ENCODE measurements around the gene A4GALT. TPM values are rescaled to one million over a fixed set of nuclear protein-coding genes. Genes with fewer than 3 reads are reported as not detected.
A peak's percentile ranks its signal among the peaks of the same experiment; 100 is the strongest.

A4GALT gene
- total and polyA plus RNA-seq, 4 donors: 8.6 to 29.3 (median 24.3) TPM

DNA sequence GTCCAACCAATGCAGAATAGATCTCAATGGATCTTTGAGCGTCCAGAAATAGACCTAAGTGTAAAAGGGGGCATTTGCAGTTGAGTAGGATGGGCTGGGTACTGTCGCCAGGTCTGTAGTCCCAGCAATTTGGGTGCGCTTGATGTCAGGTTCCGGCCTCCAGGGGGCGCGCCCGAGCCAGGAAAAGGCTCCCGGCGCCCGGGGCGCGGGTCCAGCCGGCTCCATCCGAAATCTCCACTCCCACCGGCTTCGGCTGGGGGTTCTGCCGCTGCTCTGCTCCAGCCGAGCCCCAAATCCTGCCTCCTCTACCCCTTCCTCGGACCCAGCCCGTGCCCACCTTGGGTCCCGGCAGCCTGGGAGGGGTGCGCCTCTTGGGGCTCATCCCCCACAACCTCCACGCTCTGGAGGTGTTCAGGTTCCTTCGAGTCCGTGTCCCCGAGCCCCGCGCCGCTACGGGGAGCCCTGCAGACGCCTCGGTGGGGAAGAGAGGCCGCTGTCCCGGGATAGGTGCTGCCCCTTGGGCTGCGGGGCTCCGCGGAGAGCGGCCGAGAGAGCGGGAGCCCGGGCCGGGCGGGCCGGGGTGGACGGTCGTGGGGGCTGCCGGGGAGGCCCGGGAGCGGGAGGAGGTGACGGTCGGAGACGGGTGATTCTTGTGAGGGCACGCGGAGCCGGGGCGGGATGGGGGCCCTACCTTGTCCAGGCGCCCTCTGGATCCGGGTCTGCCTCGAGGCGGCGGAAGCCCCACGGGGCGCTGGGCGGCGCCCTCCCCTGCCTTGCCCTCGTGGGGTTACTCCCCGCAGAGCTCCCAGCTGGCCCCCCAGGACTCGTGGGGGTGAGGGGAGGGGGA lies 58.5 kb downstream of the A4GALT start:
- no peaks in the 10 kb centered on the region for H3K9me3 ChIP-seq (ENCODE audit: control insufficient read depth in 4 of 4, insufficient read depth in 3 of 4, low read length in 3 of 4)
- H3K4me1 ChIP-seq (ENCODE audit: control insufficient read depth in 5 of 5, insufficient read depth in 5 of 5, low read length in 5 of 5): peaks cover 0 to 3% (median 0%) of the 10 kb centered on the region in 5 donors
- DNase-seq (peak; percentile 79 to 86 (median 81)), ATAC-seq (ENCODE audit: insufficient read depth, low FRiP score) (peak; percentile 89)
- H3K4me3 ChIP-seq: no peak overlapping the region
- H3K27me3 ChIP-seq (ENCODE audit: control insufficient read depth in 3 of 3, insufficient read depth in 3 of 3, low read length in 2 of 3): no peaks in the 10 kb centered on the region
- TF ChIP-seq, protein P1, sequence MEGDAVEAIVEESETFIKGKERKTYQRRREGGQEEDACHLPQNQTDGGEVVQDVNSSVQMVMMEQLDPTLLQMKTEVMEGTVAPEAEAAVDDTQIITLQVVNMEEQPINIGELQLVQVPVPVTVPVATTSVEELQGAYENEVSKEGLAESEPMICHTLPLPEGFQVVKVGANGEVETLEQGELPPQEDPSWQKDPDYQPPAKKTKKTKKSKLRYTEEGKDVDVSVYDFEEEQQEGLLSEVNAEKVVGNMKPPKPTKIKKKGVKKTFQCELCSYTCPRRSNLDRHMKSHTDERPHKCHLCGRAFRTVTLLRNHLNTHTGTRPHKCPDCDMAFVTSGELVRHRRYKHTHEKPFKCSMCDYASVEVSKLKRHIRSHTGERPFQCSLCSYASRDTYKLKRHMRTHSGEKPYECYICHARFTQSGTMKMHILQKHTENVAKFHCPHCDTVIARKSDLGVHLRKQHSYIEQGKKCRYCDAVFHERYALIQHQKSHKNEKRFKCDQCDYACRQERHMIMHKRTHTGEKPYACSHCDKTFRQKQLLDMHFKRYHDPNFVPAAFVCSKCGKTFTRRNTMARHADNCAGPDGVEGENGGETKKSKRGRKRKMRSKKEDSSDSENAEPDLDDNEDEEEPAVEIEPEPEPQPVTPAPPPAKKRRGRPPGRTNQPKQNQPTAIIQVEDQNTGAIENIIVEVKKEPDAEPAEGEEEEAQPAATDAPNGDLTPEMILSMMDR (IDR thresholded peaks at IDR 0.05; ENCODE audit: control extremely low read depth, extremely low read depth): peak; percentile 82
- H3K9ac ChIP-seq (ENCODE audit: insufficient read depth in 1 of 2, low read length in 2 of 2): no peak overlapping the region
- H3K27ac ChIP-seq (ENCODE audit: low read depth in 1 of 2, low read length in 1 of 2): peak overlapping the region in 1 of 2 donors; percentile 38
- 3 to 5% methylated on average over 62 to 68 of the region's 68 CpGs for WGBS, 2 donors
- H3K36me3 ChIP-seq (ENCODE audit: control insufficient read depth in 4 of 4, insufficient read depth in 4 of 4, low read length in 4 of 4): no peaks in the 10 kb centered on the region

DNA sequence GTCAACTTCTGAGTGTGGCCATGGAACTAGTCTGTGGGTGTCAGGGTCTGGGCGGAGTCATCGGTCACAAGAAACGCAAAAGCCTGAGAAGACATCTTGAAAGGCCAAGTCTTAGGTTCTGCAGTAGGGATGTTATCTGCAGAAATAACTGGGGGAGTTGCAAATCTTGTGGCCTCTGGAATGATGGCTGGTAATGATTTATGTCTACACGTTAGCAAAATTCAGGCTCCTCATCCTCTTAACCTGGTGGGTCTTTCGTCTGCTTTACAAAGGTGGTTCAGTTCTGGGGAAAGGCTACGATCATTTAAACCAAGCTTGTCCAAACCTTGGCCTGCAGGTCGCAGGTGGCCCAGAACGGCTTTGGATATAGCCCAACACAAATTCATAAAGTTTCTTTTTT lies 64.1 kb downstream of the A4GALT start:
- 94 to 97% methylated on average over 8 of the region's 8 CpGs for WGBS, 2 donors
- DNase-seq: no peak
- TF ChIP-seq, protein P1 (IDR thresholded peaks at IDR 0.05; ENCODE audit: control extremely low read depth, extremely low read depth): no peak
- H3K4me3 ChIP-seq: no peak overlapping the region
- no peak for ATAC-seq (ENCODE audit: insufficient read depth, low FRiP score)
- H3K9ac ChIP-seq (ENCODE audit: insufficient read depth in 1 of 2, low read length in 2 of 2): no peak overlapping the region
- no peaks in the 10 kb centered on the region for H3K27me3 ChIP-seq (ENCODE audit: control insufficient read depth in 3 of 3, insufficient read depth in 3 of 3, low read length in 2 of 3)
- H3K27ac ChIP-seq (ENCODE audit: low read depth in 1 of 2, low read length in 1 of 2): no peak overlapping the region
- H3K4me1 ChIP-seq (ENCODE audit: control insufficient read depth in 5 of 5, insufficient read depth in 5 of 5, low read length in 5 of 5): peaks cover 0 to 6% (median 0%) of the 10 kb centered on the region in 5 donors
- no peaks in the 10 kb centered on the region for H3K36me3 ChIP-seq (ENCODE audit: control insufficient read depth in 4 of 4, insufficient read depth in 4 of 4, low read length in 4 of 4)
- no peaks in the 10 kb centered on the region for H3K9me3 ChIP-seq (ENCODE audit: control insufficient read depth in 4 of 4, insufficient read depth in 3 of 4, low read length in 3 of 4)

DNA sequence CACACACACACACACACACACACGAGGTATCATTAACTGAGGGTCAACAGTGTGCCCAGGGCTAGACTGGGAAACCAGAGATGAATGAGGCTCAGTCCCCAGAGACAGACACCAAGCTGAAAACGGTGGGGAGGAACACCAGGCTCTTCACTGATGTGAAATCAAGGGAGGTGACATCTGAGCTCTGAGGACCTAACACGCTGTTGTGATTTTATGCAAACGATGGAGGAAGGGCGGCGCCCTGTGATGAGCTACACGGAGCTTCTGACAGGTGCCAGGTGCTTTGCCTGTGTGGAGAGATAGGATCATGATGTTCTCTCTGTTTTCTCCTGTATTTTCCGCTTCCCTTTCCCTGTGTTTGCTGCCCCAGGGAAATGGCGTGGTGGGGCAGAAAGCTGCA lies 65.0 kb downstream of the A4GALT start:
- Histone ChIP-seq H3K27me3 (ENCODE audit: control insufficient read depth in 3 of 3, insufficient read depth in 3 of 3, low read length in 2 of 3) (no peaks in the 10 kb centered on the region), H3K4me1 (ENCODE audit: control insufficient read depth in 5 of 5, insufficient read depth in 5 of 5, low read length in 5 of 5) (peaks cover 0 to 6% (median 0%) of the 10 kb centered on the region in 5 donors), H3K36me3 (ENCODE audit: control insufficient read depth in 4 of 4, insufficient read depth in 4 of 4, low read length in 4 of 4) (no peaks in the 10 kb centered on the region), H3K9me3 (ENCODE audit: control insufficient read depth in 4 of 4, insufficient read depth in 3 of 4, low read length in 3 of 4) (no peaks in the 10 kb centered on the region), H3K9ac (ENCODE audit: insufficient read depth in 1 of 2, low read length in 2 of 2) (no peak overlapping the region), H3K27ac (ENCODE audit: low read depth in 1 of 2, low read length in 1 of 2) (no peak overlapping the region), H3K4me3 (no peak overlapping the region)
- TF ChIP-seq, protein P1 (IDR thresholded peaks at IDR 0.05; ENCODE audit: control extremely low read depth, extremely low read depth): no peak
- 77 to 80% methylated on average over 9 of the region's 9 CpGs for WGBS, 2 donors
- DNase-seq: no peak
- ATAC-seq (ENCODE audit: insufficient read depth, low FRiP score): no peak
